H1 (cell line): ENCODE data around the gene CTXN3. TPM values are rescaled to one million over a fixed set of nuclear protein-coding genes. Genes with fewer than 3 reads are reported as not detected.

Experiments
- CTCF ChIA-PET: fragments of 300-600 bp; sonication (Branson Sonifier 250); formaldehyde crosslinking; loops from one replicate; lab custom pipeline; 2021; ENCODE audit not compliant: partially characterized antibody; lab: Charles Lee
- POLR2A ChIA-PET: fragments of 300-600 bp; sonication (Branson Sonifier 250); formaldehyde crosslinking; loops from one replicate; lab custom pipeline; 2021; ENCODE audit warnings: inconsistent platforms; ENCODE audit not compliant: partially characterized antibody; lab: Charles Lee
- DNase-seq, 2 experiments: peaks; one replicate each; pipeline versions ENCODE4 v3.0.0 to v3.0.0-alpha.2; 2010 to 2022; ENCODE audit warnings: low spot score in 2 of 2, low read depth in 1 of 2, mixed read lengths in 1 of 2
- FAIRE-seq: peaks from 2 replicates; lab custom pipeline; 2011; peaks lifted over from hg19 to GRCh38; lab: Jason Lieb, UNC
- H2AFZ ChIP-seq: 2 replicates; pipeline ENCODE4 v1.8.1; 2012; ENCODE audit warnings: low read length, inconsistent platforms
- H2AK5ac ChIP-seq: 2 replicates; pipeline ENCODE4 v1.6.1; 2013; ENCODE audit warnings: low read depth, low read length
- H2BK120ac ChIP-seq: replicated peaks from 2 replicates; pipeline ENCODE3; 2013; ENCODE audit warnings: low read depth, low read length, inconsistent platforms
- H2BK12ac ChIP-seq: 2 replicates; pipeline ENCODE4 v1.6.1; 2013; ENCODE audit warnings: low read depth, low read length
- H2BK15ac ChIP-seq: 2 replicates; pipeline ENCODE4 v1.6.1; 2013; ENCODE audit warnings: low read length
- H2BK20ac ChIP-seq: 2 replicates; pipeline ENCODE4 v1.6.1; 2013; ENCODE audit warnings: low read length
- H2BK5ac ChIP-seq: 2 replicates; pipeline ENCODE4 v1.6.1; 2013; ENCODE audit warnings: low read depth, low read length
- H3K14ac ChIP-seq: 2 replicates; pipeline ENCODE4 v1.6.1; 2013; ENCODE audit warnings: inconsistent platforms; ENCODE audit not compliant: insufficient read length
- H3K18ac ChIP-seq: 2 replicates; pipeline ENCODE4 v1.6.1; 2013; ENCODE audit warnings: low read length; ENCODE audit errors: extremely low read depth
- H3K23ac ChIP-seq: 2 replicates; pipeline ENCODE4 v1.6.1; 2013; ENCODE audit warnings: inconsistent platforms; ENCODE audit not compliant: insufficient read length
- H3K23me2 ChIP-seq: 2 replicates; pipeline ENCODE4 v1.6.1; 2013; ENCODE audit warnings: low read depth, low read length
- H3K27ac ChIP-seq: 2 replicates; pipeline ENCODE4 v1.6.1; 2011; ENCODE audit warnings: low read depth, low read length, inconsistent platforms
- H3K27me3 ChIP-seq, 4 experiments: replicated peaks in 1 of 4; 1 replicate in 1 of 4; 2 replicates in 3 of 4; pipeline versions ENCODE4 v1.6.1 to v1.8.1; 2011 to 2013; ENCODE audit warnings: low read length in 3 of 4, mild to moderate bottlenecking in 3 of 4, inconsistent platforms in 2 of 4, mixed read lengths in 2 of 4, moderate library complexity in 1 of 4; ENCODE audit not compliant: control insufficient read depth in 3 of 4, insufficient read depth in 3 of 4; ENCODE audit errors: extremely low read depth in 1 of 4
- H3K36me3 ChIP-seq, 4 experiments: 2 replicates each; pipeline versions ENCODE4 v1.6.1 to v1.8.1; 2011 to 2013; ENCODE audit warnings: mild to moderate bottlenecking in 4 of 4, low read length in 3 of 4, moderate library complexity in 2 of 4, control low read depth in 1 of 4, inconsistent platforms in 1 of 4; ENCODE audit not compliant: insufficient read depth in 4 of 4, control insufficient read depth in 2 of 4
- H3K4ac ChIP-seq: replicated peaks from 2 replicates; pipeline ENCODE3; 2013; ENCODE audit warnings: low read length, low read depth, mixed read lengths, inconsistent platforms; ENCODE audit not compliant: insufficient read length
- H3K4me1 ChIP-seq, 4 experiments: replicated peaks in 1 of 4; 1 replicate in 1 of 4; 2 replicates in 3 of 4; pipeline versions ENCODE4 v1.6.1 to v1.8.1; 2011 to 2013; ENCODE audit warnings: low read length in 3 of 4, inconsistent platforms in 2 of 4, mixed read lengths in 1 of 4; ENCODE audit not compliant: insufficient read depth in 4 of 4, control insufficient read depth in 3 of 4
- H3K4me2 ChIP-seq, 2 experiments: 2 replicates each; pipeline versions ENCODE4 v1.6.1 to v1.8.1; 2011 to 2013; ENCODE audit warnings: low read depth in 2 of 2, low read length in 2 of 2, control low read depth in 1 of 2, inconsistent platforms in 1 of 2, mild to moderate bottlenecking in 1 of 2; ENCODE audit not compliant: insufficient read depth in 1 of 2
- H3K4me3 ChIP-seq, 4 experiments: fragments of 200-600, 300-600 bp in 1 of 4; sonication (generic), shearing (Covaris generic), sonication (Bioruptor Twin) in 1 of 4; 2 replicates each; pipeline versions ENCODE4 v1.5.1 to v1.8.1; 2011 to 2016; ENCODE audit warnings: low read length in 4 of 4, low read depth in 3 of 4, control low read depth in 2 of 4, inconsistent platforms in 2 of 4, mild to moderate bottlenecking in 2 of 4, mixed read lengths in 1 of 4, moderate library complexity in 1 of 4; ENCODE audit not compliant: insufficient read depth in 2 of 4; ENCODE audit errors: extremely low read depth in 1 of 4
- H3K56ac ChIP-seq: replicated peaks from 2 replicates; pipeline ENCODE3; 2013; ENCODE audit warnings: low read depth, mild to moderate bottlenecking, mixed read lengths, low read length, inconsistent platforms; ENCODE audit not compliant: insufficient read length
- H3K79me1 ChIP-seq: 2 replicates; pipeline ENCODE4 v1.6.1; 2013; ENCODE audit warnings: low read depth, low read length, control low read depth
- H3K79me2 ChIP-seq, 2 experiments: 2 replicates each; pipeline versions ENCODE4 v1.6.1 to v1.8.1; 2012 to 2013; ENCODE audit warnings: low read length in 2 of 2, mild to moderate bottlenecking in 2 of 2, inconsistent platforms in 1 of 2; ENCODE audit not compliant: insufficient read depth in 2 of 2, control insufficient read depth in 1 of 2
- H3K9ac ChIP-seq, 4 experiments: replicated peaks in 1 of 4; 1 replicate in 1 of 4; 2 replicates in 3 of 4; pipeline versions ENCODE4 v1.6.1 to v1.8.1; 2011 to 2013; ENCODE audit warnings: low read depth in 3 of 4, low read length in 3 of 4, control low read depth in 2 of 4, mild to moderate bottlenecking in 2 of 4, moderate library complexity in 2 of 4, inconsistent platforms in 1 of 4; ENCODE audit errors: extremely low read depth in 1 of 4
- H3K9me3 ChIP-seq, 2 experiments: 2 replicates each; pipeline versions ENCODE4 v1.6.1 to v1.8.1; 2012 to 2013; ENCODE audit warnings: mild to moderate bottlenecking in 2 of 2, moderate library complexity in 2 of 2, control low read depth in 1 of 2, inconsistent platforms in 1 of 2, low read depth in 1 of 2, low read length in 1 of 2, mixed read lengths in 1 of 2; ENCODE audit not compliant: insufficient read depth in 2 of 2
- H4K20me1 ChIP-seq, 2 experiments: replicated peaks in 1 of 2; 2 replicates each; pipeline versions ENCODE3 to v1.8.1; 2011 to 2013; ENCODE audit warnings: inconsistent platforms in 2 of 2, low read length in 2 of 2, mild to moderate bottlenecking in 1 of 2; ENCODE audit not compliant: insufficient read depth in 2 of 2, control insufficient read depth in 1 of 2
- H4K5ac ChIP-seq: 2 replicates; pipeline ENCODE4 v1.6.1; 2013; ENCODE audit warnings: low read length, low read depth, mixed read lengths, inconsistent platforms; ENCODE audit not compliant: insufficient read length
- H4K8ac ChIP-seq: 2 replicates; pipeline ENCODE4 v1.8.0; 2013; ENCODE audit warnings: mild to moderate bottlenecking, moderate library complexity, low read length, inconsistent platforms; ENCODE audit not compliant: insufficient read depth; ENCODE audit errors: extremely low read depth
- H4K91ac ChIP-seq: replicated peaks from 2 replicates; pipeline ENCODE3; 2013; ENCODE audit warnings: low read length, mixed read lengths, inconsistent platforms; ENCODE audit not compliant: insufficient read length
- PHF8 ChIP-seq: fragments of 200-600 bp; sonication (generic); conservative IDR thresholded peaks from 2 replicates; pipeline ENCODE4 v1.7.1; 2012; ENCODE audit warnings: low read depth, mild to moderate bottlenecking, inconsistent platforms, low read length, moderate library complexity
- SRF ChIP-seq: IDR thresholded peaks from 2 replicates; pipeline ENCODE4 v1.6.1; 2011; ENCODE audit warnings: mild to moderate bottlenecking, low read depth, low read length, moderate library complexity
- WGBS, 2 experiments: shearing (Covaris generic) in 1 of 2; methylation state at CpG; one replicate each; pipeline versions ENCODE4 v1.1.6 to v1.1.7; 2013 to 2015; ENCODE audit warnings: low lambda C conversion rate in 2 of 2, mixed read lengths in 2 of 2, inconsistent platforms in 1 of 2, low coverage in 1 of 2, missing lambda C conversion rate in 1 of 2; ENCODE audit not compliant: insufficient replicate concordance in 2 of 2, insufficient coverage in 1 of 2, insufficient read length in 1 of 2; ENCODE audit errors: extremely low coverage in 1 of 2, missing lambda C conversion rate in 1 of 2; 5-methylcytosine and 5-hydroxymethylcytosine counted together
- polyA plus RNA-seq, 7 experiments: library from polyadenylated mRNA; depleted of rRNA in 3 of 7; stranded (reverse) in 5 of 7; unstranded in 2 of 7; fragments of >200 nt in 5 of 7; fragments of 200-250 nt in 2 of 7; gene quantifications; 1 replicate in 5 of 7; 2 replicates in 1 of 7; 4 replicates in 1 of 7; pipeline versions ENCODE4 v1.2.1 to v1.2.3, GENCODE V29; 2011 to 2013; ENCODE audit warnings: missing spikeins in 2 of 7, mixed read lengths in 2 of 7
- total RNA-seq: library from RNA; stranded (reverse); fragmentation: NEBNext Ultra II Directional; extraction: Animal tissue kit (Norgen Biotek cat#: 25700); gene quantifications from 2 replicates; pipeline ENCODE4 v1.2.1, GENCODE V29; 2021

Gene CTXN3
- total and polyA plus RNA-seq, 2 of the 8 experiments (the other 6 are each of a cell fraction or from before 2014, with no cell fraction given) = 0.05 TPM; not detected in 1

DNA sequence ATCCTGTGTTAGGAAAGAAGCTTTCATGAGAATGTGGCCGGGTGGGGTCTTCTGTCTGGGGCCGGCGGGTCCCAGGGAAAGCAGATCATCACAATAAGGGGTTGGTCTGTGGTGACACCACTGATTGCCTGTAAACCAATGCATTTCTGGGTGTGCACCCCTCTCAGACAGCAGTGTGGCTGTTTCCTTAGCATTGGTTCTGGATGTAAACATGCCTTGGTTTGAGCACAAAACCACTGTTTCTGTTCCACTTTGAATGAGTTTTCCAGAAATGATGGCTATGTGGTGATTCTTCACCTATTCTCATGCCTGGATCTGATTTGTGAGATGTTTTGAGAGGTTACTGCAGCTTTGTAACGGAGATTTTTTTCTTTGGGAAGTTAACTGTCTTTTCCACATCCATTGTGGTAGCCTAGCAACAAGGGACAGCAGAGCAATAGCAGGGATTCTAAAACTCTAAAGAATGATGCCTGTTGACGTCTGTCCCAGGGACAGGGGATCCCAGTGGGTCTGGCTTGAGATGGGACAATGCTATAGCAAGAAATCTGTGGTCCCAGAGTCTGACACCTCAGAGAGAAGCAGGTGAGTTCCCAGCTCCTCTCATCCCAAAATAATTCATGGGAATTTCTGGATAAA is 54.2 kb downstream of the CTXN3 start, which contains the start of gene CCDC192:
Gene CCDC192, plus strand, starts transcription at position 466 of the 636 bp plus-strand sequence. Its CDS starts 55 bp downstream, at position 521.
- H4K8ac ChIP-seq = no peak within 1 kb of the TSS
- ChIA-PET CTCF (interaction anchor here (1.0 kb wide), 1 partner anchor 8 kb away, joined by 4 read pairs; no protein-coding TSS in a partner anchor), POLR2A (no interaction called here)
- H3K23me2 ChIP-seq = no peaks in the 10 kb centered on the region; the same call in 1 of the 2 replicates
- peaks cover 0 to 1% (median 0%) of the 10 kb centered on the region in 4 experiments; a peak in 1 of 7 replicates for H3K27me3 ChIP-seq
- DNase-seq (no peak), FAIRE-seq (no peak)
- no peak within 1 kb of the TSS for H3K56ac ChIP-seq
- no peak within 1 kb of the TSS for H3K18ac ChIP-seq
- H2BK15ac ChIP-seq = no peak within 1 kb of the TSS
- H2BK20ac ChIP-seq = no peak within 1 kb of the TSS
- H2BK5ac ChIP-seq = no peak within 1 kb of the TSS
- no peaks in the 10 kb centered on the region for H3K4me1 ChIP-seq
- no peak within 1 kb of the TSS for H4K5ac ChIP-seq
- no peaks in the 10 kb centered on the region for H3K9me3 ChIP-seq
- no peaks in the 10 kb centered on the region for H3K79me1 ChIP-seq
- no peak within 1 kb of the TSS for H2BK120ac ChIP-seq
- H3K23ac ChIP-seq = no peak within 1 kb of the TSS
- no peak within 1 kb of the TSS for H3K4me2 ChIP-seq
- no peak within 1 kb of the TSS for H3K4ac ChIP-seq
- no peak within 1 kb of the TSS for H3K14ac ChIP-seq
- no peak within 1 kb of the TSS for H3K9ac ChIP-seq
- no peaks in the 10 kb centered on the region for H3K79me2 ChIP-seq
- no peak within 1 kb of the TSS for H3K4me3 ChIP-seq
- H4K20me1 ChIP-seq = no peaks in the 10 kb centered on the region
- peak within 1 kb of the TSS; percentile 65; the same call in 1 of the 2 replicates for H2AFZ ChIP-seq
- H3K27ac ChIP-seq = no peak within 1 kb of the TSS
- TF ChIP-seq PHF8 (no peak), SRF (no peak)
- 0 out of 2 replicates have a peak within 1 kb of the TSS, but pooled peaks have one; percentile 11 for H2AK5ac ChIP-seq
- no peaks in the 10 kb centered on the region for H3K36me3 ChIP-seq
- H4K91ac ChIP-seq = no peak within 1 kb of the TSS
- 89% methylated on average over 5 of the region's 5 CpGs; no CpG with 5 or more reads in 1 of the 2 experiments for WGBS, 2 experiments
- H2BK12ac ChIP-seq = no peak within 1 kb of the TSS; the same call in 1 of the 2 replicates
